HepG2 (cell line): Measurements from ENCODE around the gene GCHFR. TPM values are rescaled to one million over a fixed set of nuclear protein-coding genes. Genes with fewer than 3 reads are reported as not detected.

Experiments
- CEBPB ChIP-seq: IDR thresholded peaks from 2 replicates; pipeline ENCODE4 v1.6.1; 2011; ENCODE audit warnings: low read depth, low read length, improper control_type of control experiment, borderline replicate concordance
- FOXA1 ChIP-seq, 2 experiments: fragments of 450-650 bp in 1 of 2; sonication (generic) in 1 of 2; formaldehyde crosslinking in 1 of 2; IDR thresholded peaks; 2 replicates each; pipeline versions ENCODE4 v1.4.0 to v1.6.1; 2016 to 2020; ENCODE audit warnings: missing genetic modification reagents in 1 of 2
- HHEX ChIP-seq: IDR thresholded peaks from 2 replicates; pipeline ENCODE4 v1.6.1; 2016; ENCODE audit warnings: control low read depth
- HOXA7 ChIP-seq: sonication (generic); formaldehyde crosslinking; IDR thresholded peaks from 2 replicates; pipeline ENCODE4 v1.8.1; 2022; ENCODE audit warnings: mild to moderate bottlenecking, missing genetic modification reagents, moderate library complexity
- IKZF5 ChIP-seq: IDR thresholded peaks from 2 replicates; pipeline ENCODE4 v1.6.1; 2018; ENCODE audit warnings: missing genetic modification reagents, mild to moderate bottlenecking, missing compliant biosample characterization
- IRF2 ChIP-seq: IDR thresholded peaks from 2 replicates; pipeline ENCODE4 v1.6.1; 2018; ENCODE audit warnings: missing genetic modification reagents, missing compliant biosample characterization
- LBX2 ChIP-seq: sonication (generic); formaldehyde crosslinking; IDR thresholded peaks from 2 replicates; pipeline ENCODE4 v1.5.0; 2020; ENCODE audit warnings: missing genetic modification reagents, mild to moderate bottlenecking, borderline replicate concordance
- MATR3 ChIP-seq: sonication (generic); formaldehyde crosslinking; IDR thresholded peaks from 2 replicates; pipeline ENCODE4 v1.4.0; 2020; ENCODE audit warnings: missing genetic modification reagents
- MED1 ChIP-seq: sonication (generic); formaldehyde crosslinking; IDR thresholded peaks from 2 replicates; pipeline ENCODE4 v1.4.0; 2020; ENCODE audit warnings: missing genetic modification reagents
- NCOR1 ChIP-seq: fragments of 200-600 bp; sonication (generic); IDR thresholded peaks from 2 replicates; pipeline ENCODE4 v1.7.0; 2017; ENCODE audit warnings: antibody characterized with exemption, low read length, borderline replicate concordance
- NFIC ChIP-seq: IDR thresholded peaks from 2 replicates; pipeline ENCODE4 v1.6.1; 2012; ENCODE audit warnings: mild to moderate bottlenecking, low read length, inconsistent platforms
- PCBP1 ChIP-seq: fragments of 200-400 bp; formaldehyde crosslinking; IDR thresholded peaks from 2 replicates; pipeline ENCODE4 v1.6.1; 2017; ENCODE audit warnings: mild to moderate bottlenecking, low read depth, low read length, borderline replicate concordance
- PHB2 ChIP-seq: fragments of 450-650 bp; IDR thresholded peaks from 2 replicates; pipeline ENCODE4 v1.6.1; 2018; ENCODE audit not compliant: partially characterized antibody
- REL ChIP-seq: sonication (generic); formaldehyde crosslinking; conservative IDR thresholded peaks from 2 replicates; pipeline ENCODE4 v1.8.0; 2022; ENCODE audit warnings: mild to moderate bottlenecking, missing genetic modification reagents, moderate library complexity
- SNAPC5 ChIP-seq: sonication (generic); formaldehyde crosslinking; IDR thresholded peaks from 2 replicates; pipeline ENCODE4 v1.8.1; 2023; ENCODE audit warnings: mild to moderate bottlenecking, missing genetic modification reagents, borderline replicate concordance
- SNRNP70 ChIP-seq: fragments of 200-400 bp; formaldehyde crosslinking; IDR thresholded peaks from 2 replicates; pipeline ENCODE4 v1.6.1; 2017; ENCODE audit warnings: mild to moderate bottlenecking, low read depth, low read length, moderate library complexity
- SRSF4 ChIP-seq: fragments of 200-400 bp; formaldehyde crosslinking; IDR thresholded peaks from one replicate; pipeline ENCODE4 v1.6.1; 2018; ENCODE audit warnings: mild to moderate bottlenecking, low read depth, low read length, moderate library complexity; ENCODE audit not compliant: poor library complexity, severe bottlenecking
- TSC22D2 ChIP-seq: sonication (generic); formaldehyde crosslinking; IDR thresholded peaks from 2 replicates; pipeline ENCODE4 v1.5.1; 2020; ENCODE audit warnings: missing genetic modification reagents, mild to moderate bottlenecking, borderline replicate concordance
- XBP1 ChIP-seq: sonication (generic); formaldehyde crosslinking; IDR thresholded peaks from 2 replicates; pipeline ENCODE4 v1.5.0; 2020; ENCODE audit warnings: missing genetic modification reagents
- ZBTB8A ChIP-seq: sonication (generic); formaldehyde crosslinking; IDR thresholded peaks from 2 replicates; pipeline ENCODE4 v1.4.0; 2020; ENCODE audit warnings: mild to moderate bottlenecking, low read depth, missing genetic modification reagents, borderline replicate concordance
- ZFP36L2 ChIP-seq: sonication (generic); formaldehyde crosslinking; IDR thresholded peaks from 2 replicates; pipeline ENCODE4 v1.4.0; 2020; ENCODE audit warnings: missing genetic modification reagents
- ZNF280B ChIP-seq: sonication (generic); formaldehyde crosslinking; IDR thresholded peaks from 2 replicates; pipeline ENCODE4 v1.5.0; 2020; ENCODE audit warnings: missing genetic modification reagents, mild to moderate bottlenecking, borderline replicate concordance
- ZNF343 ChIP-seq: sonication (generic); formaldehyde crosslinking; IDR thresholded peaks from 2 replicates; pipeline ENCODE4 v1.4.0; 2020; ENCODE audit warnings: mild to moderate bottlenecking, missing genetic modification reagents
- ZNF644 ChIP-seq: IDR thresholded peaks from 2 replicates; pipeline ENCODE4 v1.6.1; 2016; ENCODE audit warnings: low read depth
- ZNF691 ChIP-seq: sonication (generic); formaldehyde crosslinking; IDR thresholded peaks from 2 replicates; pipeline ENCODE4 v1.4.0; 2020; ENCODE audit warnings: missing genetic modification reagents, low read depth, mild to moderate bottlenecking, borderline replicate concordance
- ZNF790 ChIP-seq: sonication (generic); formaldehyde crosslinking; IDR thresholded peaks from 2 replicates; pipeline ENCODE4 v1.8.0; 2022; ENCODE audit warnings: missing genetic modification reagents, mild to moderate bottlenecking, borderline replicate concordance
- polyA plus RNA-seq, 8 experiments: library from polyadenylated mRNA; depleted of rRNA in 3 of 8; stranded (reverse) in 7 of 8; unstranded in 1 of 8; fragments of >200 nt; fragmentation: Illumina TruSeq in 4 of 8; extraction: Trizol in 4 of 8; gene quantifications; 2 replicates each; pipeline versions ENCODE4 v1.2.1 to v1.2.3, GENCODE V29; 2011 to 2016; ENCODE audit warnings: low read depth in 4 of 8, missing spikeins in 1 of 8, mixed read lengths in 1 of 8; ENCODE audit not compliant: insufficient read depth in 1 of 8
- total RNA-seq, 5 experiments: library from RNA; depleted of rRNA; stranded (reverse); fragments of >200 nt; fragmentation: Illumina TruSeq; extraction: Trizol; gene quantifications; 2 replicates each; pipeline ENCODE4 v1.2.3, GENCODE V29; 2016; ENCODE audit warnings: low read depth in 1 of 5

The GCHFR gene
- total and polyA plus RNA-seq, 2 of the 13 experiments (the other 11 are each of a cell fraction or from before 2014, with no cell fraction given) = 51.5 to 92.4 TPM

- TF ChIP-seq ZFP36L2 (CRISPR knock-in tag) (no peak), XBP1 (CRISPR knock-in tag) (no peak), NCOR1 (no peak), SNRNP70 (no peak), HHEX (no peak), MED1 (CRISPR knock-in tag) (peak; percentile 63; the same call in 1 of the 2 replicates), HOXA7 (CRISPR knock-in tag) (no peak), SRSF4 (no peak), LBX2 (CRISPR knock-in tag) (no peak), IRF2 (CRISPR knock-in tag) (peak; percentile 69; the same call in 1 of the 2 replicates), ZNF280B (CRISPR knock-in tag) (peak; percentile 63), FOXA1 (IDR thresholded peaks at IDR 0.05) (no peak), FOXA1 (CRISPR knock-in tag; IDR thresholded peaks at IDR 0.05) (no peak), IKZF5 (peak; percentile 82), SNAPC5 (0 out of 2 replicates have a peak, but pooled peaks have one; percentile 38), ZNF343 (peak; percentile 60; the same call in 1 of the 2 replicates), NFIC (no peak), ZNF691 (CRISPR knock-in tag) (peak; percentile 70), REL (no peak), MATR3 (no peak), ZNF644 (CRISPR knock-in tag) (no peak), ZNF790 (CRISPR knock-in tag) (0 out of 2 replicates have a peak, but pooled peaks have one; percentile 42), PCBP1 (no peak), CEBPB (no peak), PHB2 (no peak), ZBTB8A (CRISPR knock-in tag) (no peak), TSC22D2 (CRISPR knock-in tag) (no peak)
Measured at GRCh38 chr15:40754883-40755811, 8.7 kb upstream of the GCHFR start, which contains the start of gene RMDN3 (continued).
